K562 (cell line): ENCODE measurements around the gene MRPL38. TPM values are rescaled to one million over a fixed set of nuclear protein-coding genes. Genes with fewer than 3 reads are reported as not detected.

Experiments
- ATF7 ChIP-seq: fragments of 450-650 bp; IDR thresholded peaks from 2 replicates; pipeline ENCODE4 v1.7.1; 2014; ENCODE audit warnings: mild to moderate bottlenecking, moderate library complexity
- CBX1 ChIP-seq: sonication (generic); IDR thresholded peaks from 2 replicates; pipeline ENCODE4 v1.6.1; 2016; ENCODE audit warnings: antibody characterized with exemption, low read depth, mild to moderate bottlenecking
- CBX8 ChIP-seq: fragments of 200-600 bp; sonication (generic); IDR thresholded peaks from 2 replicates; pipeline ENCODE4 v1.6.1; 2012; ENCODE audit warnings: borderline replicate concordance, mixed run types, low read depth, mild to moderate bottlenecking, moderate library complexity, mixed read lengths, low read length, control low read depth, inconsistent platforms; ENCODE audit not compliant: poor library complexity, severe bottlenecking; ENCODE audit errors: extremely low read depth
- ETV5 ChIP-seq: sonication (generic); formaldehyde crosslinking; IDR thresholded peaks from 2 replicates; pipeline ENCODE4 v1.4.0; 2020; ENCODE audit warnings: low read depth, mild to moderate bottlenecking, missing genetic modification reagents
- HMG20B ChIP-seq: fragments of 250-450 bp; sonication (Bioruptor Pico); IDR thresholded peaks from 2 replicates; pipeline ENCODE4 v1.5.0; 2021; ENCODE audit warnings: mild to moderate bottlenecking
- NFIX ChIP-seq: fragments of 250-450 bp; sonication (Bioruptor Pico); IDR thresholded peaks from 2 replicates; pipeline ENCODE4 v1.4.0; 2020; ENCODE audit warnings: low read depth, mild to moderate bottlenecking, moderate library complexity
- NR3C1 ChIP-seq: sonication (generic); formaldehyde crosslinking; IDR thresholded peaks from 2 replicates; pipeline ENCODE4 v1.8.1; 2022; ENCODE audit warnings: missing genetic modification reagents
- PHF8 ChIP-seq: fragments of 200-600 bp; sonication (generic); IDR thresholded peaks from 2 replicates; pipeline ENCODE4 v1.6.1; 2012; ENCODE audit warnings: mixed run types, mild to moderate bottlenecking, inconsistent platforms, low read length, moderate library complexity, borderline replicate concordance
- POLR3A ChIP-seq: IDR thresholded peaks from 2 replicates; pipeline ENCODE4 v1.6.1; 2011; ENCODE audit warnings: borderline replicate concordance, mild to moderate bottlenecking, moderate library complexity; ENCODE audit not compliant: insufficient read length, insufficient read depth; ENCODE audit errors: extremely low read depth
- PURB ChIP-seq: sonication (generic); formaldehyde crosslinking; IDR thresholded peaks from 2 replicates; pipeline ENCODE4 v1.9.0; 2021; ENCODE audit warnings: low read depth, mild to moderate bottlenecking, missing genetic modification reagents
- SMARCC2 ChIP-seq: fragments of 450-650 bp; IDR thresholded peaks from 2 replicates; pipeline ENCODE4 v1.6.1; 2017; ENCODE audit warnings: antibody characterized with exemption, moderate library complexity, mild to moderate bottlenecking, low read depth
- SOX6 ChIP-seq: fragments of 450-650 bp; IDR thresholded peaks from 2 replicates; pipeline ENCODE4 v1.6.1; 2014; ENCODE audit warnings: mild to moderate bottlenecking
- SP1 ChIP-seq: sonication (generic); formaldehyde crosslinking; IDR thresholded peaks from 2 replicates; pipeline ENCODE4 v1.8.1; 2022; ENCODE audit warnings: mild to moderate bottlenecking, missing genetic modification reagents
- U2AF1 ChIP-seq: fragments of 200-400 bp; formaldehyde crosslinking; optimal IDR thresholded peaks from 2 replicates; pipeline ENCODE3; 2017; ENCODE audit warnings: mild to moderate bottlenecking, low read depth, low read length, moderate library complexity
- ZBTB11 ChIP-seq, 3 experiments: fragments of 200-800 bp in 1 of 3; fragments of 250-450 bp in 1 of 3; fragments of 450-650 bp in 1 of 3; sonication (Bioruptor Pico) in 1 of 3; sonication (Bioruptor generic) in 1 of 3; formaldehyde crosslinking in 1 of 3; IDR thresholded peaks; 2 replicates each; pipeline versions ENCODE4 v1.6.1 to v1.8.0; 2016 to 2022; ENCODE audit warnings: mild to moderate bottlenecking in 2 of 3, missing genetic modification characterization in 2 of 3, missing compliant biosample characterization in 1 of 3, moderate library complexity in 1 of 3
- ZNF239 ChIP-seq: fragments of 250-450 bp; sonication (Bioruptor Pico); IDR thresholded peaks from 2 replicates; pipeline ENCODE4 v1.4.0; 2020; ENCODE audit warnings: mild to moderate bottlenecking
- ZNF277 ChIP-seq: fragments of 250-450 bp; sonication (Bioruptor Pico); IDR thresholded peaks from 2 replicates; pipeline ENCODE4 v1.8.0; 2022; ENCODE audit warnings: inconsistent platforms, mild to moderate bottlenecking, moderate library complexity, borderline replicate concordance
- ZNF347 ChIP-seq: fragments of 450-650 bp; formaldehyde crosslinking; IDR thresholded peaks from 2 replicates; pipeline ENCODE4 v1.4.0; 2020; ENCODE audit warnings: low read depth, mild to moderate bottlenecking, moderate library complexity
- ZNF644 ChIP-seq: fragments of 200-800 bp; sonication (Bioruptor generic); IDR thresholded peaks from 2 replicates; pipeline ENCODE4 v1.6.1; 2016; ENCODE audit warnings: low read depth, missing genetic modification characterization, missing compliant biosample characterization
- polyA plus RNA-seq, 8 experiments: library from polyadenylated mRNA; depleted of rRNA in 4 of 8; stranded (reverse) in 5 of 8; unstranded in 3 of 8; fragments of >200 nt; fragmentation: Nextera tagmentation in 2 of 8; fragmentation: Illumina TruSeq in 1 of 8; extraction: Ambion mirVana in 2 of 8; extraction: Trizol in 1 of 8; gene quantifications; 2 replicates each; pipeline versions ENCODE4 v1.2.1 to v1.2.3, GENCODE V29; 2011 to 2014; ENCODE audit warnings: inconsistent platforms in 1 of 8, missing spikeins in 1 of 8
- total RNA-seq, 7 experiments: library from RNA; depleted of rRNA in 6 of 7; stranded (reverse); fragments of >200 nt in 6 of 7; fragmentation: Illumina TruSeq in 2 of 7; extraction: Trizol in 2 of 7; gene quantifications; 2 replicates each; pipeline versions ENCODE4 v1.2.1 to v1.2.3, GENCODE V29; 2011 to 2021; ENCODE audit warnings: low replicate concordance in 1 of 7
- TF ChIP-seq, protein P1 (sequence below): fragments of 250-450 bp; sonication (Bioruptor Pico); IDR thresholded peaks from 2 replicates; pipeline ENCODE4 v1.4.0; 2020; ENCODE audit warnings: borderline replicate concordance

MRPL38 gene
- total and polyA plus RNA-seq, 9 of the 15 experiments (the other 6 are each of a cell fraction or from before 2014, with no cell fraction given) = 4.5 to 154 (median 48.5) TPM

- TF ChIP-seq PURB (no peak), NR3C1 (CRISPR knock-in tag) (peak; percentile 65; the same call in 1 of the 2 replicates), HMG20B (no peak), ZNF239 (CRISPR knock-in tag) (no peak), PHF8 (peak; percentile 99), ZBTB11 (CRISPR knock-in tag; IDR thresholded peaks at IDR 0.05) (peak in 1 of 3 experiments; percentile 79; a peak in 2 of 6 replicates), SOX6 (peak; percentile 33; the same call in 1 of the 2 replicates), U2AF1 (peak; percentile 89), POLR3A (no peak), ZNF347 (no peak), SMARCC2 (no peak), SP1 (peak; percentile 72; the same call in 1 of the 2 replicates), CBX8 (no peak), NFIX (CRISPR knock-in tag) (no peak), ZNF644 (no peak), ATF7 (peak; percentile 70), ETV5 (CRISPR knock-in tag) (peak; percentile 88), ZNF277 (CRISPR knock-in tag) (no peak), CBX1 (peak; percentile 95)
- TF ChIP-seq, protein P1, sequence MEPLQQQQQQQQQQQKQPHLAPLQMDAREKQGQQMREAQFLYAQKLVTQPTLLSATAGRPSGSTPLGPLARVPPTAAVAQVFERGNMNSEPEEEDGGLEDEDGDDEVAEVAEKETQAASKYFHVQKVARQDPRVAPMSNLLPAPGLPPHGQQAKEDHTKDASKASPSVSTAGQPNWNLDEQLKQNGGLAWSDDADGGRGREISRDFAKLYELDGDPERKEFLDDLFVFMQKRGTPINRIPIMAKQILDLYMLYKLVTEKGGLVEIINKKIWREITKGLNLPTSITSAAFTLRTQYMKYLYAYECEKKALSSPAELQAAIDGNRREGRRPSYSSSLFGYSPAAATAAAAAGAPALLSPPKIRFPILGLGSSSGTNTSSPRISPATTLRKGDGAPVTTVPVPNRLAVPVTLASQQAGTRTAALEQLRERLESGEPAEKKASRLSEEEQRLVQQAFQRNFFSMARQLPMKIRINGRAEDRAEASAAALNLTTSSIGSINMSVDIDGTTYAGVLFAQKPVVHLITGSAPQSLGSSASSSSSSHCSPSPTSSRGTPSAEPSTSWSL (CRISPR knock-in tag) = 0 out of 2 replicates have a peak, but pooled peaks have one; percentile 81
Observed at GRCh38 chr17:75940727-75941441, 36.2 kb upstream of the MRPL38 start, which contains the start of gene FBF1 (continued).
